Measurements from ENCODE around the gene CNGB1.

DNA sequence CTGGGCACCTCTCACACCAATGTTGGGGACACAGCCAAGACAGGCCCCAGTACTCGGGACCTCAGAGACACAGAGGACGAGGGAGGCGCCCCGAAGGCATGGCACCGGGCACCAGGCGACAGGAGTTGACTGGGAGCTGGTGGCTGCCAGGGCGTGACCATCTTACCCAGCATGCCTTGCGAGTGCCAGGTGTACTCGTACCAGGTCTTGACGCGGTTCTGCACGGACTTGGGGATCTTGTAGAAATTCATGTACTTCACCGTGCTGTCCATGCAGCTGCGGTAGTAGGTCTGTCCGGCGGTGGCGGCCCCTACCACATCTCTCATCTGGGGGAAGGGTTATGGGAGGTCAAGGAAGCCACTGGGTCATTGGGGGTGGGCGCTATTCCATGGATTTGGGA, 67.3 kb downstream of the CNGB1 start:
- TF ChIP-seq, protein P1, sequence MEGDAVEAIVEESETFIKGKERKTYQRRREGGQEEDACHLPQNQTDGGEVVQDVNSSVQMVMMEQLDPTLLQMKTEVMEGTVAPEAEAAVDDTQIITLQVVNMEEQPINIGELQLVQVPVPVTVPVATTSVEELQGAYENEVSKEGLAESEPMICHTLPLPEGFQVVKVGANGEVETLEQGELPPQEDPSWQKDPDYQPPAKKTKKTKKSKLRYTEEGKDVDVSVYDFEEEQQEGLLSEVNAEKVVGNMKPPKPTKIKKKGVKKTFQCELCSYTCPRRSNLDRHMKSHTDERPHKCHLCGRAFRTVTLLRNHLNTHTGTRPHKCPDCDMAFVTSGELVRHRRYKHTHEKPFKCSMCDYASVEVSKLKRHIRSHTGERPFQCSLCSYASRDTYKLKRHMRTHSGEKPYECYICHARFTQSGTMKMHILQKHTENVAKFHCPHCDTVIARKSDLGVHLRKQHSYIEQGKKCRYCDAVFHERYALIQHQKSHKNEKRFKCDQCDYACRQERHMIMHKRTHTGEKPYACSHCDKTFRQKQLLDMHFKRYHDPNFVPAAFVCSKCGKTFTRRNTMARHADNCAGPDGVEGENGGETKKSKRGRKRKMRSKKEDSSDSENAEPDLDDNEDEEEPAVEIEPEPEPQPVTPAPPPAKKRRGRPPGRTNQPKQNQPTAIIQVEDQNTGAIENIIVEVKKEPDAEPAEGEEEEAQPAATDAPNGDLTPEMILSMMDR (IDR thresholded peaks at IDR 0.05; ENCODE audit: low read depth, low read length, missing input control) = no peak
- no peak for TF ChIP-seq EGR1 (IDR thresholded peaks at IDR 0.05; ENCODE audit: low read depth in 2 of 2)
- no peak for TF ChIP-seq SP1 (IDR thresholded peaks at IDR 0.05)
- TF ChIP-seq GABPA (IDR thresholded peaks at IDR 0.05 in 1 of 2, conservative IDR thresholded peaks at IDR 0.05 in 1 of 2) = no peak
- TF ChIP-seq, protein P2, sequence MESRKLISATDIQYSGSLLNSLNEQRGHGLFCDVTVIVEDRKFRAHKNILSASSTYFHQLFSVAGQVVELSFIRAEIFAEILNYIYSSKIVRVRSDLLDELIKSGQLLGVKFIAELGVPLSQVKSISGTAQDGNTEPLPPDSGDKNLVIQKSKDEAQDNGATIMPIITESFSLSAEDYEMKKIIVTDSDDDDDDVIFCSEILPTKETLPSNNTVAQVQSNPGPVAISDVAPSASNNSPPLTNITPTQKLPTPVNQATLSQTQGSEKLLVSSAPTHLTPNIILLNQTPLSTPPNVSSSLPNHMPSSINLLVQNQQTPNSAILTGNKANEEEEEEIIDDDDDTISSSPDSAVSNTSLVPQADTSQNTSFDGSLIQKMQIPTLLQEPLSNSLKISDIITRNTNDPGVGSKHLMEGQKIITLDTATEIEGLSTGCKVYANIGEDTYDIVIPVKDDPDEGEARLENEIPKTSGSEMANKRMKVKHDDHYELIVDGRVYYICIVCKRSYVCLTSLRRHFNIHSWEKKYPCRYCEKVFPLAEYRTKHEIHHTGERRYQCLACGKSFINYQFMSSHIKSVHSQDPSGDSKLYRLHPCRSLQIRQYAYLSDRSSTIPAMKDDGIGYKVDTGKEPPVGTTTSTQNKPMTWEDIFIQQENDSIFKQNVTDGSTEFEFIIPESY (IDR thresholded peaks at IDR 0.05) = no peak
- no peak for TF ChIP-seq TAF1 (conservative IDR thresholded peaks at IDR 0.05)

Measured in liver (tissue), 3 donors.